Measurements from ENCODE around the gene TAAR2.
"Not testable (repeated sequence)": the region's sequence is repeated elsewhere in the genome, so short reads cannot be mapped to it uniquely, and the experiment has no call there.

Gene TAAR2

DNA sequence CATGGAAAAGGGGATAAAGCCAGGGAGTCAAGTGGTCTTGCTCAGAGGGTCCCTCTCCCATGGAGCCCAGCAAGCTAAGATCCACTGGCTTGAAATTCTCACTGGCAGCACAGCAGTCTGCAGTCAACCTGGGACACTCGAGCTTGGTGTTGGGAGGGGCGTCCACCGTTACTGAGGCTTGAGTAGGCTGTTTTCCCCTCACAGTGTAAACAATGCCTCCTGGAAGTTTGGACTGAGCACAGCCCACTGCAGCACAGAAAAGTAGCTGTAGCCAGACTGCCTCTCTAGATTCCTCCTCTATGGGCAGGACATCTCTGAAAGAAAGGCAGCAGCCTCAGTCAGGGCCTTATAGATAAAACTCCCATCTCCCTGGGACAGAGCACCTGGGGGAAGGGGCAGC, 11.2 kb upstream of the TAAR2 start:
- DNase-seq (ENCODE audit: low spot score in 2 of 2); ATAC-seq; H3K4me3 Mint-ChIP-seq; H3K27ac Mint-ChIP-seq; H3K36me3 Mint-ChIP-seq; H3K4me1 Mint-ChIP-seq; H3K9me3 Mint-ChIP-seq: not testable (repeated sequence)

DNA sequence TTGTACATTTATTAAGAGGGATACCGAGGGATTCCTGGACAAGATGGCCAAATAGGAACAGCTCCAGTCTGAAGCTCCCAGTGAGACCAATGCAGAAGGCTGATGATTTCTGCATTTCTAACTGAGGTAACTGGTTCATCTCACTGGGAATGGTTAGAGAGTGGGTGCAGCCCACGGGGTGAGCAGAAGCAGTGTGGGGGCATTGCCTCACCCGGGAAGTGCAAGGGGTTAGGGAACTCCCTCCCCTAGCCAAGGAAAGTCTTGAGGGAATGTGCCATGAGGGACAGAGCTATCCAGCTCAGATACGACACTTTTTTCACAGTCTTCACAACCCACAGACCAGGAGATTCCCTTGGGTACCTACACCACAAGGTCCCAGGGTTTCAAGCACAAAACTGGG, 10.7 kb upstream of the TAAR2 start:
- no peak overlapping the region for H3K4me3 Mint-ChIP-seq
- no peaks in the 10 kb centered on the region for H3K4me1 Mint-ChIP-seq
- H3K36me3 Mint-ChIP-seq: no peaks in the 10 kb centered on the region
- ATAC-seq: no peak
- DNase-seq (ENCODE audit: low spot score in 2 of 2): no peak
- H3K9me3 Mint-ChIP-seq: peaks cover 3% of the 10 kb centered on the region
- no peak overlapping the region for H3K27ac Mint-ChIP-seq

DNA sequence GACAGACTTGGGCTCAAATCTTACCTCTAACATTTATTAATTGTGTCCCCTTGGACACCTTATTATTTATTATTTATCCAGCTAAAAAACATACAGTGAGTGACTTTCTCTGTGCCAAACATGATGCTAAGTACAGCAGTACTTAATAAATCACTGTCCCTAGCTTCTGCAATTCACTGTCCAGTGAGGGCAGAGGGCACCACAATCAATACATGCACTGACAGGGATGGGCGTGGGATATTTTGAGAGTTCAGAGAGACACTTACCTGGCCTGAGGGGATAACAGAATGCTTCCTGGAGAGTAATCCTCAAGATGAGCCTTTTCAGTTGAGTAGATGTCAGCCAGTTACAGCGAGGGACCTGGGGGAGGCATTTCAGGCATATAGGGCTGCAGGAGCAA, 9.3 kb upstream of the TAAR2 start:
- H3K36me3 Mint-ChIP-seq: no peaks in the 10 kb centered on the region
- H3K9me3 Mint-ChIP-seq: peaks cover 3% of the 10 kb centered on the region
- ATAC-seq: no peak
- no peak for DNase-seq (ENCODE audit: low spot score in 2 of 2)
- H3K27ac Mint-ChIP-seq: no peak overlapping the region
- no peak overlapping the region for H3K4me3 Mint-ChIP-seq
- H3K4me1 Mint-ChIP-seq: no peaks in the 10 kb centered on the region

DNA sequence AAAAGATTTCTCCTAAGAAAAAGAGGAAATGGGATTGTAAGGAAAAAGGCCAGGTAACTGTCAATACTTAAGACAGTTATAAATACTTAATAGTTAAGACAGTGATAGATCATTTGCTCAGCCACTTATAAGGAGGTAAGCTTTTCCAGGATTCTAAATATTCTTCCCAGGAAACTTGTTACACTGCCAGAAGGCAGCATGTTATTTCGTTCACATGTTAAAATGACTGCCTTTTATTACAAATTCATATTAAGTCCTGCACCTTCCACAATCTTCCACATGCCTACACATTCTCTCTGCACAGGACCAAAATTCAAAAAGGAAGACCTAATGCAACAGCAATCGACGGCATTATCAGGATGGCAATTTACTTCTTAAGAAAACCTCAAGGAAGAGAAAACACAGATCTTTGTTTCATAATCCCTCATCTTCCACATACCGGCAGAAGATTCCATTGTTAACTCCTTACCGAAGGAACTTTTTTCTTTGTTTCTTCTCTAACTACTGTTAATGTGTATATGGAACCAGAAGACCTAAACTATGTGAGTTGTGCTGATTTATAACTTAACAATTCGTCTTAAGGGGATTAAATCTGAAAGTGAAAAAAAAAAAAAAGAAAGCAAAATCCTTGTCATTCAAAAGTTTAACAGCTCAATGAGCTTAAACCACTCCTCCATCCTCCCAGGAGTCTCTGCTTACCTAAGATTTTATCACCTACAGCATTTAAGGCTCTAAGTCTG, 799 bp downstream of the TAAR2 start:
- ATAC-seq (no peak), DNase-seq (ENCODE audit: low spot score in 2 of 2) (no peak)
- no peak overlapping the region for H3K4me3 Mint-ChIP-seq
- no peaks in the 10 kb centered on the region for H3K9me3 Mint-ChIP-seq
- H3K36me3 Mint-ChIP-seq: no peaks in the 10 kb centered on the region
- H3K27ac Mint-ChIP-seq: no peak overlapping the region
- no peaks in the 10 kb centered on the region for H3K4me1 Mint-ChIP-seq

GRCh38 chr6:132616677-132617076, 7.4 kb downstream of the TAAR2 start:
- no peak overlapping the region for H3K27ac Mint-ChIP-seq
- H3K4me1 Mint-ChIP-seq: no peaks in the 10 kb centered on the region
- DNase-seq (ENCODE audit: low spot score in 2 of 2): no peak
- H3K4me3 Mint-ChIP-seq: no peak overlapping the region
- H3K9me3 Mint-ChIP-seq: no peaks in the 10 kb centered on the region
- no peaks in the 10 kb centered on the region for H3K36me3 Mint-ChIP-seq
- no peak for ATAC-seq

DNA sequence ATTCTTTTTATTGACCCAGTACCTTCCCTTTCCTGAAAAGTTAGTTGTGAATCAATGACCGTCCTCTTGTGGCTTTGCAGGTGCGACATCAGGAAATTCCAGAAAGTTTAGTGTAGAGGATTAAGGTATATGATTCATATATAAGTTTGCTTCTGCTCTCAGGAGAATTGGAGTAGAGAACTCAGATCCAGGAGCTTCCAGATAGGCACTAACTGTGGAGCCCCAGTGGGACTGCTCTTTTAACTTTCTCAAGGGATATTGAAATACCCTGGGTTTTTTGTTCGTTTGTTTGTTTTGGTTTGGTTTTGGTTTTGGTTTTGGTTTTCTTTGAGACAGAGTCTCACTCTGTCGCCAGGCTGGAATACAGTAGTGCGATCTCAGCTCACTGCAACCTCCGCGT, 9.5 kb downstream of the TAAR2 start:
- H3K9me3 Mint-ChIP-seq: no peaks in the 10 kb centered on the region
- no peaks in the 10 kb centered on the region for H3K4me1 Mint-ChIP-seq
- H3K27ac Mint-ChIP-seq: peak overlapping the region; percentile 76
- H3K4me3 Mint-ChIP-seq: peak overlapping the region; percentile 54
- DNase-seq (ENCODE audit: low spot score in 2 of 2) (no peak), ATAC-seq (no peak)
- H3K36me3 Mint-ChIP-seq: no peaks in the 10 kb centered on the region

- Mint-ChIP-seq H3K36me3 (no peaks in the 10 kb centered on the region), H3K4me3 (peak overlapping the region; percentile 8), H3K27ac (no peak overlapping the region), H3K4me1 (no peaks in the 10 kb centered on the region), H3K9me3 (no peaks in the 10 kb centered on the region)
- no peak for DNase-seq (ENCODE audit: low spot score in 2 of 2)
- peak; percentile 45 for ATAC-seq
Measured at GRCh38 chr6:132612449-132613108, 11.5 kb downstream of the TAAR2 start.

GRCh38 chr6:132611616-132612015, 12.5 kb downstream of the TAAR2 start:
- Mint-ChIP-seq H3K27ac (no peak overlapping the region), H3K4me3 (no peak overlapping the region), H3K4me1 (no peaks in the 10 kb centered on the region), H3K36me3 (no peaks in the 10 kb centered on the region), H3K9me3 (no peaks in the 10 kb centered on the region)
- no peak for ATAC-seq
- no peak for DNase-seq (ENCODE audit: low spot score in 2 of 2)

DNA sequence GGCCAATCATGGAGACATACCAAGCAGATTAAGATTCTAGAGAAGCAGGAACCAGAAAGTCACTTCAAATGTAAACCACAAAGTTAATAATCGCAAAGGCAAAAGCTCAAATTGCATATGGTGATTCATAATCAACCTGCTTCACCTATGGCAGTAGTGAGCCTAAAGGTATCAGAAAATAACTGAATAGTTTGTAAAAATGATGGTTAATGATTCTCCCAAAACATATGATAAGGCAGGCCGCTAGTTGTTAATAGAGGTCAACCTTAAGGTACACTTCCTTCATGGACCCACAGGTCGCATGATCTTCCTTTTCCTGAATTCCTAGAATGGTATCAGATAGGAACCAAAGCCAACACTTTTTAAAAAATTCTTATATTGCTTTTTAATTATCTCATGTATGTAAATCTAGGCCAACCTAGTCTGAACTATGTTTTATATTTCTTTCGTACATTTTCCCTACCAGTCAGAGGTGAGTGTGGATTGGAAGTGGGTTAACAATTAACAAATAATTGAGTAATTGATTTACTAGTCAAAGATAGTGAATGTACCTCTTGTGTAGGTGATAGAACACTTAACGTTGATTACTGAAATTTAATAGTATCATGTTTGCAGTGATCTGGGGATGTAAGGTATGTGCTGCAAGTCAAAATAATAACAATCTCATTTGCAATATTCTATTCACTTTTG, 16.4 kb downstream of the TAAR2 start:
- DNase-seq (ENCODE audit: low spot score in 2 of 2): no peak
- no peak overlapping the region for H3K27ac Mint-ChIP-seq
- H3K36me3 Mint-ChIP-seq: no peaks in the 10 kb centered on the region
- no peaks in the 10 kb centered on the region for H3K4me1 Mint-ChIP-seq
- H3K4me3 Mint-ChIP-seq: no peak overlapping the region
- no peaks in the 10 kb centered on the region for H3K9me3 Mint-ChIP-seq
- ATAC-seq: no peak

DNA sequence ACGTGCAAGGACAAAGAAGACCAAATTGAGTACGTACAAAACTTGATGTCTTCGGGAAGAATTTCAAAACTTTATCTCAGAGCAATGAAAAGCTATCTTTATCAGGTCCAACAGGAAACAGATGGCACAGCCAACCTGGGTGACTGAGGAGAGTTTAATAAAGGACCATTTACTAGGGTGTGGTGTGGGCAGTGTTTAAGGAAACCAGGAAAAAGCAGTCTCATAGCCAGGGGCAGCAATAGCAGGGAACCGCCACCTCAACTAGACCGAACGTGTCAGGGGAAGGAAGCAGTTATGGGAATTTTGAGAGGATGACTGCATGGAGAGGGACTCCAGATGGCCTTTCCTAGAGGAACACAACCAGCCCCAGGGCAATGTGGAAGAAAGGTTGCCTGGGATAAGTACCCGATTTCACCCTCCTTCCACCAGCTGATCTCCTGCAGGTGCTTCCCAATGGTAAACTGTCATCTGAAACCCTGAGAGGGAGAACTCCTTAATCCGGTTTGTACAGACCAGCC, 19.4 kb downstream of the TAAR2 start:
- H3K27ac Mint-ChIP-seq: no peak overlapping the region
- H3K4me3 Mint-ChIP-seq: no peak overlapping the region
- DNase-seq (ENCODE audit: low spot score in 2 of 2): no peak
- no peaks in the 10 kb centered on the region for H3K9me3 Mint-ChIP-seq
- H3K36me3 Mint-ChIP-seq: no peaks in the 10 kb centered on the region
- H3K4me1 Mint-ChIP-seq: no peaks in the 10 kb centered on the region
- no peak for ATAC-seq

- not testable (repeated sequence) for H3K4me3 Mint-ChIP-seq; H3K36me3 Mint-ChIP-seq; ATAC-seq; H3K27ac Mint-ChIP-seq; H3K9me3 Mint-ChIP-seq; DNase-seq (ENCODE audit: low spot score in 2 of 2); H3K4me1 Mint-ChIP-seq
Measured at GRCh38 chr6:132600900-132601299, 23.2 kb downstream of the TAAR2 start.

DNA sequence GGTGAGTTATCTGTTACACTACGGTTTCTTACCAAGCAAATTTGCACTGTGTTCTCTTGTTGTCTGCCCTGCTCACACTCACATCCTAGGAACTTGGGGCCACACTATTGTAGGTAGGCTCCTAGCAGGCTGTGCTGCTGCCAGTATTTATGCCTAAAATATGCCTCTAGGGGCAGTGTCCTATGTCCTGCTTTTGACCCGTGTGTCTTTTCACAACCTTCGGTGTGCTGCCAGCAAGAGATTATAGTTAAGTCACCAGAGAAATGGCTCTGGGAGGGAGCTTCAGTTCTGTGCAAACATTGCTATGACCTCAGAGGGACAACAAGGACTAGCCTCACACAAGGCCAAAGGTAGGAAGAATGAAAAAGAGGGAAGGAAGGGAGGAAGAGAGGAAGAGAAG, 25.6 kb downstream of the TAAR2 start:
- no peaks in the 10 kb centered on the region for H3K36me3 Mint-ChIP-seq
- DNase-seq (ENCODE audit: low spot score in 2 of 2) (no peak), ATAC-seq (peak; percentile 28)
- no peak overlapping the region for H3K4me3 Mint-ChIP-seq
- H3K4me1 Mint-ChIP-seq: no peaks in the 10 kb centered on the region
- no peak overlapping the region for H3K27ac Mint-ChIP-seq
- no peaks in the 10 kb centered on the region for H3K9me3 Mint-ChIP-seq

DNA sequence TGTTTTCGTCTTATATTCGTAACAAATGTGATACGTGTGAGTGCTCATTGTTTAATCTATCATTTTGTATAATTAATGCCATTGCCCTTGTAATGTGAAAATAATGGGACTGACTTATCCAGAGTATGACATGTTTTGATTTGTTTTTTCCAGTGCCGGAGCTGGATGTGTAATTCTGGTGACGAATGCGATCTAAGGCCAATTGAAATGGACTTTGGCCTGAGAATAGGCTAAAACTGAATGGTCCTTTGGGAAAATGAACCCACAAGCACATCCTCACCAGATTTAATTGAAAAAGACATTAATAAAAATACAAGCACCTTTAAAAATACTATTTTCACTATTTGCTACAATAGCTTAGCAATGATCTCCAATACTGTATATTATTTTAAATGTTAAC, 27.9 kb downstream of the TAAR2 start:
- Mint-ChIP-seq H3K36me3 (no peaks in the 10 kb centered on the region), H3K27ac (no peak overlapping the region), H3K9me3 (no peaks in the 10 kb centered on the region), H3K4me3 (no peak overlapping the region), H3K4me1 (no peaks in the 10 kb centered on the region)
- ATAC-seq (no peak), DNase-seq (ENCODE audit: low spot score in 2 of 2) (no peak)

- DNase-seq (ENCODE audit: low spot score in 2 of 2): no peak
- ATAC-seq: no peak
- Mint-ChIP-seq H3K36me3 (no peaks in the 10 kb centered on the region), H3K9me3 (no peaks in the 10 kb centered on the region), H3K27ac (no peak overlapping the region), H3K4me1 (no peaks in the 10 kb centered on the region), H3K4me3 (no peak overlapping the region)
Measured at GRCh38 chr6:132592855-132593254, 31.2 kb downstream of the TAAR2 start.

DNA sequence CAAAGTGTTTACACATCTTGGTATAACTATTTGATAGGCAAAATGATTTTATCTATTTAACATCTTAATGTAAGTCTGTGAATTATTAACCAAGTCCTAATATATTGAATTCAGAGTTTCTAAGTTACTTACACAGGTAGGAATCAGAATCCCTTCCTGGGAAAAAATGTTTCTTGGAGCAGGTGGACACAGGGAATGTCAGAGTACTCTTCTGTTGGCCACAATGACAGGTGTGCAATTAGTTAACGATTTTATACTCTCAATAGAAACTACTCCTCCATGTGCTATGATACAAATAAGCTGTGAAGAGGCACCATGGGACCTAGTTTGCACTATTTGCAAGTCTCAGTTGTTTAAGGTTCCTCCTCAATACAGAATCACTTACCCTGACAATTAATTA, 33.7 kb downstream of the TAAR2 start:
- no peak overlapping the region for H3K27ac Mint-ChIP-seq
- no peak for DNase-seq (ENCODE audit: low spot score in 2 of 2)
- H3K4me3 Mint-ChIP-seq: no peak overlapping the region
- ATAC-seq: no peak
- no peaks in the 10 kb centered on the region for H3K36me3 Mint-ChIP-seq
- H3K4me1 Mint-ChIP-seq: no peaks in the 10 kb centered on the region
- no peaks in the 10 kb centered on the region for H3K9me3 Mint-ChIP-seq

DNA sequence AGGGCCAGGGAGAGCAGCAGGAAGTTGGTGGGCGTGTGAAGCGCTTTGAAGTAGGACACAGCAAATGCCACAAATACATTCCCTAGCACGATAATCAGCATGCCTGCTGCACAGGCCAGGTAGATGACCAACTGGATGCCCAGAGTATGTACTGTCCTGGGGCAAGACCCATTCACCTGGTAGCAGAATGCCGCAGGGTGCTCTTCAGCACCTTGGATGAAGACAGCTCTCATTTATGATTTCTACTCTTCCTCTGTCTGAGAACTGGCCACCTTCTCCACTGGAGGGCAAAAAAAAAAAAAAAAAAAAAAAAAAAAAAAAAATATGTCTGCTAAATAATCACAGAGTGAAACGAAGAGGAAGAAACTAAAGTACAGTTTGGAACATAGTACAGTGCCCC, 34.6 kb downstream of the TAAR2 start, which contains the start of gene TAAR5:
TSS of gene TAAR5 (minus strand) at position 288 of the 400 bp plus-strand sequence. CDS start at position 233, 55 bp downstream.
- Mint-ChIP-seq H3K4me1 (no peaks in the 10 kb centered on the region), H3K4me3 (no peak within 1 kb of the TSS), H3K9me3 (no peaks in the 10 kb centered on the region), H3K36me3 (no peaks in the 10 kb centered on the region), H3K27ac (no peak within 1 kb of the TSS)
- ATAC-seq: peak; percentile 32
- no peak for DNase-seq (ENCODE audit: low spot score in 2 of 2)
